Neural cell (in vitro differentiated cells): Measurements from ENCODE around the gene POLL. TPM values are rescaled to one million over a fixed set of nuclear protein-coding genes. Genes with fewer than 3 reads are reported as not detected.
A peak's percentile ranks its signal among the peaks of the same experiment; 100 is the strongest.

Experiments used
- H2AFZ ChIP-seq: fragments of 200-600, 300-800 bp; sonication (generic), shearing (Covaris generic); 2 replicates; pipeline ENCODE4 v1.6.0; 2014; ENCODE audit warnings: low read depth, mild to moderate bottlenecking, antibody characterized with exemption, low read length, moderate library complexity
- H3F3A ChIP-seq: fragments of 200-600 bp; shearing (Covaris generic); 2 replicates; pipeline ENCODE4 v1.6.1; 2016; ENCODE audit warnings: mild to moderate bottlenecking, moderate library complexity, mixed read lengths, antibody characterized with exemption, low read length; ENCODE audit not compliant: insufficient read depth, poor library complexity, severe bottlenecking
- H3K27ac ChIP-seq: fragments of 200-600, 300-800 bp; sonication (generic), shearing (Covaris generic); 2 replicates; pipeline ENCODE4 v1.5.1; 2014; ENCODE audit warnings: mild to moderate bottlenecking, low read length, moderate library complexity
- H3K27me3 ChIP-seq: fragments of 300-800, 200-600 bp; sonication (generic), shearing (Covaris generic); 2 replicates; pipeline ENCODE4 v1.6.0; 2014; ENCODE audit warnings: mild to moderate bottlenecking, low read depth, low read length, moderate library complexity; ENCODE audit not compliant: insufficient read depth
- H3K36me3 ChIP-seq: fragments of 300-800, 200-600 bp; sonication (generic), shearing (Covaris generic); 2 replicates; pipeline ENCODE4 v1.5.1; 2014; ENCODE audit warnings: mild to moderate bottlenecking, antibody characterized with exemption, low read length, moderate library complexity; ENCODE audit not compliant: insufficient read depth
- H3K4me2 ChIP-seq: fragments of 300-800, 200-600 bp; sonication (generic), shearing (Covaris generic); 2 replicates; pipeline ENCODE4 v1.6.0; 2014; ENCODE audit warnings: mild to moderate bottlenecking, low read length
- H3K4me3 ChIP-seq: fragments of 300-800, 200-600 bp; sonication (generic), shearing (Covaris generic); 2 replicates; pipeline ENCODE4 v1.5.1; 2014; ENCODE audit warnings: mild to moderate bottlenecking, low read length, moderate library complexity
- H3K79me2 ChIP-seq: fragments of 200-600 bp; shearing (Covaris generic); replicated peaks from 2 replicates; pipeline ENCODE4 v1.6.0; 2014; ENCODE audit warnings: mild to moderate bottlenecking, low read length, moderate library complexity; ENCODE audit not compliant: insufficient read depth
- H3K9ac ChIP-seq: fragments of 300-800, 200-600 bp; sonication (generic), shearing (Covaris generic); 2 replicates; pipeline ENCODE4 v1.6.1; 2016; ENCODE audit warnings: mild to moderate bottlenecking, low read length, mixed read lengths
- H3K9me2 ChIP-seq: fragments of 200-600 bp; shearing (Covaris generic); 2 replicates; pipeline ENCODE4 v1.6.1; 2016; ENCODE audit warnings: mild to moderate bottlenecking, low read length, mixed read lengths; ENCODE audit not compliant: insufficient read depth
- H3K9me3 ChIP-seq: fragments of 200-600, 300-800 bp; sonication (generic), shearing (Covaris generic); 2 replicates; pipeline ENCODE4 v1.6.1; 2016; ENCODE audit warnings: mild to moderate bottlenecking, mixed run types, low read length, moderate library complexity, mixed read lengths
- H4K20me1 ChIP-seq: fragments of 200-600 bp; shearing (Covaris generic); 2 replicates; pipeline ENCODE4 v1.6.1; 2016; ENCODE audit warnings: mild to moderate bottlenecking, mixed run types; ENCODE audit not compliant: insufficient read depth
- CTCF ChIP-seq: fragments of 450-650 bp; IDR thresholded peaks from 2 replicates; pipeline ENCODE4 v1.5.1; 2014; ENCODE audit warnings: antibody characterized with exemption, mild to moderate bottlenecking, moderate library complexity; ENCODE audit not compliant: poor library complexity, severe bottlenecking
- EP300 ChIP-seq: fragments of 450-650 bp; conservative IDR thresholded peaks from 2 replicates; pipeline ENCODE4 v1.6.1; 2014; ENCODE audit warnings: antibody characterized with exemption, mild to moderate bottlenecking, moderate library complexity; ENCODE audit not compliant: poor library complexity, severe bottlenecking
- EZH2 ChIP-seq: fragments of 200-600, 300-800 bp; shearing (Covaris generic), sonication (generic); IDR thresholded peaks from 2 replicates; pipeline ENCODE4 v1.6.1; 2014; ENCODE audit warnings: antibody characterized with exemption, low read length, borderline replicate concordance, mild to moderate bottlenecking; ENCODE audit not compliant: insufficient read depth, poor library complexity, severe bottlenecking
- MXI1 ChIP-seq: fragments of 450-650 bp; conservative IDR thresholded peaks from 2 replicates; pipeline ENCODE4 v1.6.1; 2014; ENCODE audit warnings: antibody characterized with exemption, mild to moderate bottlenecking; ENCODE audit not compliant: poor library complexity, severe bottlenecking
- RAD21 ChIP-seq: fragments of 450-650 bp; conservative IDR thresholded peaks from 2 replicates; pipeline ENCODE4 v1.6.1; 2014; ENCODE audit warnings: antibody characterized with exemption, mild to moderate bottlenecking, moderate library complexity
- SMC3 ChIP-seq: fragments of 450-650 bp; conservative IDR thresholded peaks from 2 replicates; pipeline ENCODE4 v1.6.1; 2014; ENCODE audit warnings: antibody characterized with exemption, mild to moderate bottlenecking, moderate library complexity; ENCODE audit not compliant: poor library complexity
- polyA plus RNA-seq: library from polyadenylated mRNA; depleted of rRNA; stranded (reverse); fragments of >200 nt; gene quantifications from 2 replicates; pipeline ENCODE4 v1.2.3, GENCODE V29; 2014
- TF ChIP-seq, protein P1 (sequence below): IDR thresholded peaks from 2 replicates; pipeline ENCODE4 v1.6.1; 2012; ENCODE audit warnings: borderline replicate concordance

POLL gene
- polyA plus RNA-seq, 1 donor from 2014 or later: 23.0 TPM

GRCh38 chr10:101570428-101571270, 17.4 kb downstream of the POLL start:
- H4K20me1 ChIP-seq: no peaks in the 10 kb centered on the region
- H3K9ac ChIP-seq: peak overlapping the region; percentile 55
- TF ChIP-seq SMC3: peak; percentile 47
- TF ChIP-seq, protein P1, sequence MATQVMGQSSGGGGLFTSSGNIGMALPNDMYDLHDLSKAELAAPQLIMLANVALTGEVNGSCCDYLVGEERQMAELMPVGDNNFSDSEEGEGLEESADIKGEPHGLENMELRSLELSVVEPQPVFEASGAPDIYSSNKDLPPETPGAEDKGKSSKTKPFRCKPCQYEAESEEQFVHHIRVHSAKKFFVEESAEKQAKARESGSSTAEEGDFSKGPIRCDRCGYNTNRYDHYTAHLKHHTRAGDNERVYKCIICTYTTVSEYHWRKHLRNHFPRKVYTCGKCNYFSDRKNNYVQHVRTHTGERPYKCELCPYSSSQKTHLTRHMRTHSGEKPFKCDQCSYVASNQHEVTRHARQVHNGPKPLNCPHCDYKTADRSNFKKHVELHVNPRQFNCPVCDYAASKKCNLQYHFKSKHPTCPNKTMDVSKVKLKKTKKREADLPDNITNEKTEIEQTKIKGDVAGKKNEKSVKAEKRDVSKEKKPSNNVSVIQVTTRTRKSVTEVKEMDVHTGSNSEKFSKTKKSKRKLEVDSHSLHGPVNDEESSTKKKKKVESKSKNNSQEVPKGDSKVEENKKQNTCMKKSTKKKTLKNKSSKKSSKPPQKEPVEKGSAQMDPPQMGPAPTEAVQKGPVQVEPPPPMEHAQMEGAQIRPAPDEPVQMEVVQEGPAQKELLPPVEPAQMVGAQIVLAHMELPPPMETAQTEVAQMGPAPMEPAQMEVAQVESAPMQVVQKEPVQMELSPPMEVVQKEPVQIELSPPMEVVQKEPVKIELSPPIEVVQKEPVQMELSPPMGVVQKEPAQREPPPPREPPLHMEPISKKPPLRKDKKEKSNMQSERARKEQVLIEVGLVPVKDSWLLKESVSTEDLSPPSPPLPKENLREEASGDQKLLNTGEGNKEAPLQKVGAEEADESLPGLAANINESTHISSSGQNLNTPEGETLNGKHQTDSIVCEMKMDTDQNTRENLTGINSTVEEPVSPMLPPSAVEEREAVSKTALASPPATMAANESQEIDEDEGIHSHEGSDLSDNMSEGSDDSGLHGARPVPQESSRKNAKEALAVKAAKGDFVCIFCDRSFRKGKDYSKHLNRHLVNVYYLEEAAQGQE: no peak
- no peak overlapping the region for H2AFZ ChIP-seq
- no peak overlapping the region for H3K27ac ChIP-seq
- no peaks in the 10 kb centered on the region for H3K9me3 ChIP-seq
- peaks cover 22% of the 10 kb centered on the region for H3K27me3 ChIP-seq
- peak overlapping the region; percentile 17 for H3K4me2 ChIP-seq
- H3K9me2 ChIP-seq: no peaks in the 10 kb centered on the region
- no peaks in the 10 kb centered on the region for H3F3A ChIP-seq
- H3K4me3 ChIP-seq: peak overlapping the region; percentile 69
- H3K36me3 ChIP-seq: no peaks in the 10 kb centered on the region
- no peaks in the 10 kb centered on the region for H3K79me2 ChIP-seq

- Histone ChIP-seq H3K36me3 (no peaks in the 10 kb centered on the region), H3K9me3 (no peaks in the 10 kb centered on the region), H4K20me1 (no peaks in the 10 kb centered on the region), H3K27me3 (peaks cover 22% of the 10 kb centered on the region), H3K9ac (peak overlapping the region; percentile 55), H3K9me2 (no peaks in the 10 kb centered on the region), H3K79me2 (no peaks in the 10 kb centered on the region), H3F3A (no peaks in the 10 kb centered on the region), H3K4me3 (peak overlapping the region; percentile 69), H3K27ac (no peak overlapping the region), H3K4me2 (peak overlapping the region; percentile 17), H2AFZ (no peak overlapping the region)
- TF ChIP-seq RAD21 (peak; percentile 89), EZH2 (no peak), MXI1 (no peak), EP300 (no peak), SMC3 (peak; percentile 94), CTCF (peak; percentile 82)
- TF ChIP-seq, protein P1: no peak
Observed at GRCh38 chr10:101569622-101570427, 18.2 kb downstream of the POLL start.
